ENCODE data around the gene NOTCH2.

Gene NOTCH2

GRCh38 chr1:119975006-119975405 is 94.5 kb downstream of the NOTCH2 start:
- DNase-seq (ENCODE audit: low read depth) = no peak

GRCh38 chr1:119974013-119974412 is 95.4 kb downstream of the NOTCH2 start:
- DNase-seq (ENCODE audit: low read depth) = no peak

- DNase-seq (ENCODE audit: low read depth) = no peak
Measured at GRCh38 chr1:119971710-119972570, 97.5 kb downstream of the NOTCH2 start.

DNA sequence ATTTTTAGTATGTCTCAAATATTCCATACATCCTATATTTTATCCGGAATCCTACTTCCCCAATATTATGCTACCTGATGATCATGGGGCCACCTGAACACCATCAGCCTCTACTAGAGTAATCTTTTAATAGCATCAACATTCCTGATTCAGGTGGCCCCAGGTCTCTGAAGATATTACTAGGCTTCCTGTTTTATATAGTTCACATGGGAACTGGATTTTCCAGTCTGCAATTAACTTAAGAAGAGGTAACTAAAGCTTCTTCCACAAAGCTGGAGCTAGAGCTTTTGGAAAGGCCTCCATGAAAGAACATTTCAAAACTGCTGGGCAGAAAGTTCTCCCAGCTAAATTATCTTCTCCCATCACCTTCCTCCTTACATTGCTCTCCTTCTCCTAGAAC is 100.9 kb downstream of the NOTCH2 start:
- DNase-seq (ENCODE audit: low read depth) = no peak

GRCh38 chr1:119968068-119968492 is 101.4 kb downstream of the NOTCH2 start:
- DNase-seq (ENCODE audit: low read depth) = no peak

GRCh38 chr1:119966681-119967080 is 102.8 kb downstream of the NOTCH2 start:
- no peak for DNase-seq (ENCODE audit: low read depth)

- DNase-seq (ENCODE audit: low read depth) = no peak
Measured at GRCh38 chr1:119966020-119966419, 103.4 kb downstream of the NOTCH2 start.

DNA sequence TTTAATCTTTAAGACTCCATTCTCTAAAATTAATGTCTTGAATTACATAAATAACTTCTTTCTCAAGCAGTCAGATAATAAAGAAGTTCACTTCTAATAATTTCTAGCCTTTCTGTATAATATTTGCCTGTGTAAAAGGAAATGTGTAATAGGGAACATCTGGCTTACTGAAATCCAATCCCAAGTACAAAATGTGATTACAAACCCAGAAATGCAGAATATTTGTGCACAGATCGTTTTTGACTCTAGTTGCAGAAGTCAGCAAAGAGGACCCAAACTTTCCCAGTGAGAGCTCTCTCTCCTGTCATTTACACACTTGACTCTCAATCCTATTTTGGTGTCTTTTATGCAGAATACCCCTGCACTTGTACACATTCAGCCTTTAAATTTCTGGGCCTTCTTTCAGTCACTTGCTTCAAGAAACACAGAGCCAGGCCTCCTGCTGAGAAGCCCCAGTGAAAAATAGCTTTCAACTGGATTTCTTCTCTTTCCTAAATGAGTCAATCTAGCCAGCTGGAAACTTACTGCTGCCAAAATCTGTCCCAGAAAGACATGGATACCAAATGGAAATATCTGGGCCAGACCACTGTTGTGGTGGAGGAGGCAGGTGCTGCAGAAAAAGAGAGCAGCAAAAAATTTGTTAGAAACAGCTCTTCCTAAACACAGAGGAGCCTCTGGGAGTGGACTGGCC is 104.6 kb downstream of the NOTCH2 start:
- DNase-seq (ENCODE audit: low read depth) = no peak

DNA sequence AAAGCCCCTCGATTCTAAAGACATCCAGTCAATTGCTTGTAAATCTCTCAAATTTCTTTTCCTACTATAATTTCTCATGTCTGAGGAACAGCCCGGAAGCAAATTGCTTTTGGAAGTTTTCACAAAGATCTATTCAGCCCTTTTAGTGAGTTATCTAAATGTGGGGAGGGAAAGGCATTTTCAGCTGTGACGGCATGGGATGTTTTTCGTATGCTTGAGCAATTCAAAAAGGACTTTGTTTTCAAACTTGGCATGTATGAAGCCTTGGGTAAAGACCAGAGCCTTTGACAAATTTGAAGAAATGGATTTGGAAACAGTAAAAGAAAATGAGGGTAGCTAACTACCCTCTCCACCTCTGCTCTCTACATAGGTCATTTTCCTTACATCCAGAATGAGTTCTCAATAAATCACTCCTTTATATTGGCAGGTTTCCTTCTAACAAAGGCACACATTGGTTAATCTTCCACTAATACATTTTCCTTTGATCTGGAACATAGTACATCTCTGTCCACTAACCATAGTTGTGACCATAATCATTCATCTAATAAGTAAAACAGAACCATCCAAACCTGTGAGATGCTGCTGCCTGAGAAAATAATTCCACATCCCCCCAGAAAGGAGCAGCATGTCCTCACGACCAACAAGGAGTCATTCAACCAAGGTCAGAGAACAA is 107.0 kb downstream of the NOTCH2 start:
- DNase-seq (ENCODE audit: low read depth) = no peak

GRCh38 chr1:119960501-119960900 is 109.0 kb downstream of the NOTCH2 start:
- no peak for DNase-seq (ENCODE audit: low read depth)

GRCh38 chr1:119959268-119960220 is 109.9 kb downstream of the NOTCH2 start:
- no peak for DNase-seq (ENCODE audit: low read depth)

- DNase-seq (ENCODE audit: low read depth) = no peak
Measured at GRCh38 chr1:119958223-119958622, 111.2 kb downstream of the NOTCH2 start.

DNA sequence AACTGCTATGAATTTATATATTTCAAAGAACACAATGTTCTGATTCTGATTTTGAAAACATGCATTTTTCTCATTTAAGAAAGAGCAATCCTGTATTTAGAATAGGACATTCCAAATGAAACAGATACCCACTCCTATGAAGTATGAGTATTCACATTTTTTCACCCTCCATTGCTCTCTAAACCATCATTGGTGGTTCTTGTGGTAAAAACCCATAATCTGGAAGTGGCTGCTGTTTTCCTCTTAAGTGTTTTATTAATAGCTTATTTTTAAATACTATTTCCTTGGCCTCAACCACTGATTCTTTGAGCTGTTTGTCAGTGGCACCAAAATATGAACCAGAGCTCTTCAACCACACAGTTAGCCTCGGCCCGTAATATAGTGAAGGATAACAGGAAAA is 113.2 kb downstream of the NOTCH2 start:
- DNase-seq (ENCODE audit: low read depth) = no peak

DNA sequence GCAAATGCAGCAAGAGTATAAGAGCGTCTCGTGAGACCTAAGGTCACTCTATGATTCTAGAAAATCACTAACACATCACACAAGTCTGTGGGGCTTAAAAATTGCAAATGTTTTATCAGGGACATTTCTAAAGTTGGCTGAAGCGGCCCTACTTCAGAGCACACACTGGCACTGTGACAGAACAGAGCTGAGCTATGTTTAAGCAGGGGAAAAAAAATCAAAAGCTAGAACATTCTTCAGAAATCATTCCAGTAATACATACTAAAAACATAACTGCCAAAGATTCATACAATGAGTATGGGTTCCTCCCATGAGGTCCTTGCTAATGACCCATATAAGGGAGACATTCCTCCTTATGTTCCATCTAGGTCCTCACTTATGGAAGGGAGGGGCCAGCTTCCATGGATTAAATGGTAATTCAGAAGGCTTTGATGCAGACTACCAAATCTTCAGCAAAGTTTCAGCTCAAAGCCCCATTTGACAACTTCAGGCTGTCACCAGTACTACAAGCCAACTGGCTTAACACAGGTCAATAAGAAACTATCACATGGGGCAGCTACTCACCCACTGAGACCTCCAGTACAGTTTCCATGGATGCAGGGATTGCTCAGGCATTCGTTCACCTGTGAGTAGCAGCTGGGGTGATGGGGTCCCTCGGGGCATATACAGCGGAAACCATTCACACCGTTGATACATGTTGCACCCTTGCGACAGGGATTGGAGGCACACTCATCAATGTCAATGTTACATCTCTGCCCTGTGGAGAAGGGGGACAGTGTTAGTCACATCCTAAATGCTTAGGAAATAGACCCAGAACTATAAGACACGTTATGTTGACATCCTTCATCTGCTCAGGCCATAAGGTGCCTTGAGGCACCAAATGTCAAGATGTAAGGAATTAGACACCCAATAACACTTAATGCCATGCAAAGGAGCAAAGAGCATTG is 114.7 kb downstream of the NOTCH2 start:
- no peak for DNase-seq (ENCODE audit: low read depth)

GRCh38 chr1:119953266-119953998 is 116.0 kb downstream of the NOTCH2 start:
- DNase-seq (ENCODE audit: low read depth) = no peak

- no peak for DNase-seq (ENCODE audit: low read depth)
Measured at GRCh38 chr1:119952496-119952895, 117.0 kb downstream of the NOTCH2 start.

DNA sequence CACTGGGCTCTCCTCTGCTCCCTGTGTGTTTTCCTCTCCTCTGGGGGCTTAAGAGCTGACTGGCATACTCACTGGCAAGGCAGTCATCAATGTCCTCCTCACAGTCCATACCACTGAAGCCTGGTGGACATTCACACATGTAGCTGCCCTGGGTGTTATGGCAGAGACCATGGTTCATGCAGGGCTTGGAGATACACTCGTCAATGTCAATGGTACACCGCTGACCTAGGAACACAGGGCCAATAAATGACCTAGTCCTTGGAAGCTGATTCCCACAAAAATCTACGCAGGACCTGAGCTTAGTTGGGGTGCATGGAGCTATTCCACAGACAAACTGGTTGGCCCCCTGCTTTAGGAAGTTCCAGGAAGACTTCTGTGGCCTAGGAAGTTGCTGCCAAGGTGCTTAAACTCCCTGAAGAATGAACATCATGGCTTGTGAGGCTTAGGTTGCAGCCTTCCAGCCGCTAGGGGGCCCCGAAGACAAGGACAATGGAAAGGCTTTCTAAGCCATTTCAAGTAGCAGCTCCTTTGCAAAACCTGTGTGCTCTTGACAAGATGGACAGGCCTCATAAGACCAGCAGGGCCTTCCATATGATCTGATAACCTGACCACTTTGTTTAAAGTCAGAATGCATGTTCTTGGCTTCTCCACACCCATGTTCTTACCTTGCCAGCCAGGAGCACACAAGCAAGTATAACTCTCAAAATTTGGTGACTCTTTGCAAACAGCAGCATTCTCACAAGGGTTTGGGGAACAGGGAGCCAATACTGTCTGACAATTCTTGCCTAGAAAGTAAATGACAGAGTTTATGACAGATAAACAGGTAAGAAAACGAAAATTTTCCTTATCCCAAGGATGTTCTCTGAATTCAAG is 120.9 kb downstream of the NOTCH2 start:
- peak; percentile 73 for DNase-seq (ENCODE audit: low read depth)

GRCh38 chr1:119947468-119947867 is 122.0 kb downstream of the NOTCH2 start:
- peak; percentile 86 for DNase-seq (ENCODE audit: low read depth)

DNA sequence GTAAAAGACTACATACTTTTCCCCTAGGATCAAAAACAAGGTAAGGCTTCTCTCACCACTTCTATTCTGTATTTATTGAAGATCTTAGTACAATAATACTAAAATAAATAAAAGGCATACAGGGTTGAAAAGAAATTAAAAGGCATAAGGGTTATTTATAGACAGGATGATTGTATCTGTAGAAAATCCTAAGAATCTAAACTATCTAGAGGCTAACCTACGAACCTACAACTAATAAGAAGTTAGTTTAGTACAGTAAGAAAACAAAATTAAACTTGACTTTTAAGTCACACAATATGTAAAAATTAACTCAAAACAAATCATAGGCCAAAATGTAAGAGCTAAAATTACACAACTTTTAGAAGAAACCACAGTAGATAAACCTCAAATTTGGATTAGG is 122.7 kb downstream of the NOTCH2 start:
- no peak for DNase-seq (ENCODE audit: low read depth)

Data from fibroblast of the conjunctiva (primary cell).